ENCODE data around the gene COL15A1. TPM values are rescaled to one million over a fixed set of nuclear protein-coding genes. Genes with fewer than 3 reads are reported as not detected.

COL15A1 gene
- total RNA-seq, 1 experiment from 2014 or later = 0.22 TPM

- Mint-ChIP-seq H3K27me3 (ENCODE audit: low read depth) (no peaks in the 10 kb centered on the region), H3K4me1 (no peaks in the 10 kb centered on the region), H3K36me3 (no peaks in the 10 kb centered on the region), H3K4me3 (no peak overlapping the region), H3K27ac (no peak overlapping the region), H3K9me3 (peaks cover 12% of the 10 kb centered on the region)
- TF ChIP-seq TEAD1 (CRISPR knock-in tag; IDR thresholded peaks at IDR 0.05) = no peak
- ATAC-seq (no peak), DNase-seq (ENCODE audit: low spot score) (no peak)
- POLR2A ChIA-PET = no interaction called here
- CTCF ChIA-PET = interaction anchor here (1.3 to 2.1 kb wide), 4 partner anchors 10 to 101 kb away, joined by 3 to 5 read pairs (median 4); no protein-coding TSS in a partner anchor
Observed at GRCh38 chr9:99039505-99040182, 95.9 kb downstream of the COL15A1 start.

DNA sequence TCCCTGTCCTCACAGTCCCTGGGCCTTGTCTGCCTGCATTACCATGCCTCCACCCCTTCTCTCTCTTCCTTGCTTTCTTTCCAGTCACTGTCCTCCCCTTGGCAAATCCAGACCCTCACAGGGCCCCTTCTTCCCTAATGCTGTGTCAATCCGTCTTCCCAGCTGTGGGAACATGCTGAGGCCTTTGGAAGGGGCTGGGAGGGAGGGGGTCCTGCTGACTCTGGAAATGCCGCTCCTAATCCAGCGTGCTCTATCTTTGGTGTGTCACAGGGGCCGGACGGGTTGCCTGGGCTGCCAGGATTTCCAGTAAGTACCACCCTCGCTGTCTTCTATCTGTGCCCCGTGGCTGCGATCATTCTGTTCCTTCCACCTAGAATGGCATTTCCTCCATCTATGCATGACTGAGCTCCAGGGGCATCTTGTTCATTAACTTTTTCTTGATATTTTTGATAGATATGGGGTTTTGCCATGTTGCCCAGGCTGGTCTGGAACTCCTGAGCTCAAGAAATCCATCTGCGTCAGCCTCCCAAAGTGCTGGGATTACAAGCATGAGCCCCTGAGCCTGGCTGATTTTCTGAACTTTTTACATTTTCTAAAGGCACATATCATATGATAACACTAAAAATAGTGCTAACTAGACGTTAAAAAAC, 96.7 kb downstream of the COL15A1 start:
- no peaks in the 10 kb centered on the region for H3K27me3 Mint-ChIP-seq (ENCODE audit: low read depth)
- POLR2A ChIA-PET = no interaction called here
- H3K27ac Mint-ChIP-seq = no peak overlapping the region
- H3K4me3 Mint-ChIP-seq = no peak overlapping the region
- TF ChIP-seq IRF2 (CRISPR knock-in tag; IDR thresholded peaks at IDR 0.05; ENCODE audit: borderline replicate concordance, low read depth) (no peak), ZNF263 (CRISPR knock-in tag; IDR thresholded peaks at IDR 0.05; ENCODE audit: low read depth) (no peak), RORB (CRISPR knock-in tag; IDR thresholded peaks at IDR 0.05) (no peak), PRRX2 (CRISPR knock-in tag; IDR thresholded peaks at IDR 0.05) (no peak), E2F5 (CRISPR knock-in tag; IDR thresholded peaks at IDR 0.05) (no peak), NR2C2 (CRISPR knock-in tag; IDR thresholded peaks at IDR 0.05) (no peak), TP53 (CRISPR knock-in tag; IDR thresholded peaks at IDR 0.05) (no peak)
- TF ChIP-seq, protein P1, sequence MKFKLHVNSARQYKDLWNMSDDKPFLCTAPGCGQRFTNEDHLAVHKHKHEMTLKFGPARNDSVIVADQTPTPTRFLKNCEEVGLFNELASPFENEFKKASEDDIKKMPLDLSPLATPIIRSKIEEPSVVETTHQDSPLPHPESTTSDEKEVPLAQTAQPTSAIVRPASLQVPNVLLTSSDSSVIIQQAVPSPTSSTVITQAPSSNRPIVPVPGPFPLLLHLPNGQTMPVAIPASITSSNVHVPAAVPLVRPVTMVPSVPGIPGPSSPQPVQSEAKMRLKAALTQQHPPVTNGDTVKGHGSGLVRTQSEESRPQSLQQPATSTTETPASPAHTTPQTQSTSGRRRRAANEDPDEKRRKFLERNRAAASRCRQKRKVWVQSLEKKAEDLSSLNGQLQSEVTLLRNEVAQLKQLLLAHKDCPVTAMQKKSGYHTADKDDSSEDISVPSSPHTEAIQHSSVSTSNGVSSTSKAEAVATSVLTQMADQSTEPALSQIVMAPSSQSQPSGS (CRISPR knock-in tag; IDR thresholded peaks at IDR 0.05; ENCODE audit: borderline replicate concordance, low read depth) = no peak
- CTCF ChIA-PET = no interaction called here
- ATAC-seq = no peak
- no peaks in the 10 kb centered on the region for H3K36me3 Mint-ChIP-seq
- no peaks in the 10 kb centered on the region for H3K4me1 Mint-ChIP-seq
- H3K9me3 Mint-ChIP-seq = peaks cover 18% of the 10 kb centered on the region
- no peak for DNase-seq (ENCODE audit: low spot score)

GRCh38 chr9:99040911-99041582, 97.3 kb downstream of the COL15A1 start:
- Mint-ChIP-seq H3K4me3 (no peak overlapping the region), H3K36me3 (no peaks in the 10 kb centered on the region), H3K27me3 (ENCODE audit: low read depth) (0 out of 2 replicates have a peak, but pooled peaks cover 3% of the 10 kb centered on the region), H3K27ac (no peak overlapping the region), H3K4me1 (no peaks in the 10 kb centered on the region), H3K9me3 (peaks cover 23% of the 10 kb centered on the region)
- ChIA-PET POLR2A (no interaction called here), CTCF (no interaction called here)
- no peak for DNase-seq (ENCODE audit: low spot score)
- no peak for ATAC-seq
- TF ChIP-seq GABPB1 (CRISPR knock-in tag; IDR thresholded peaks at IDR 0.05) (no peak), ZNF281 (CRISPR knock-in tag; IDR thresholded peaks at IDR 0.05) (no peak), ZNF512 (CRISPR knock-in tag; IDR thresholded peaks at IDR 0.05; ENCODE audit: borderline replicate concordance) (no peak), CREM (CRISPR knock-in tag; IDR thresholded peaks at IDR 0.05) (no peak), OVOL2 (CRISPR knock-in tag; IDR thresholded peaks at IDR 0.05; ENCODE audit: borderline replicate concordance) (no peak)
- TF ChIP-seq, protein P1 (CRISPR knock-in tag; IDR thresholded peaks at IDR 0.05; ENCODE audit: borderline replicate concordance, low read depth) = no peak
- TF ChIP-seq, protein P2, sequence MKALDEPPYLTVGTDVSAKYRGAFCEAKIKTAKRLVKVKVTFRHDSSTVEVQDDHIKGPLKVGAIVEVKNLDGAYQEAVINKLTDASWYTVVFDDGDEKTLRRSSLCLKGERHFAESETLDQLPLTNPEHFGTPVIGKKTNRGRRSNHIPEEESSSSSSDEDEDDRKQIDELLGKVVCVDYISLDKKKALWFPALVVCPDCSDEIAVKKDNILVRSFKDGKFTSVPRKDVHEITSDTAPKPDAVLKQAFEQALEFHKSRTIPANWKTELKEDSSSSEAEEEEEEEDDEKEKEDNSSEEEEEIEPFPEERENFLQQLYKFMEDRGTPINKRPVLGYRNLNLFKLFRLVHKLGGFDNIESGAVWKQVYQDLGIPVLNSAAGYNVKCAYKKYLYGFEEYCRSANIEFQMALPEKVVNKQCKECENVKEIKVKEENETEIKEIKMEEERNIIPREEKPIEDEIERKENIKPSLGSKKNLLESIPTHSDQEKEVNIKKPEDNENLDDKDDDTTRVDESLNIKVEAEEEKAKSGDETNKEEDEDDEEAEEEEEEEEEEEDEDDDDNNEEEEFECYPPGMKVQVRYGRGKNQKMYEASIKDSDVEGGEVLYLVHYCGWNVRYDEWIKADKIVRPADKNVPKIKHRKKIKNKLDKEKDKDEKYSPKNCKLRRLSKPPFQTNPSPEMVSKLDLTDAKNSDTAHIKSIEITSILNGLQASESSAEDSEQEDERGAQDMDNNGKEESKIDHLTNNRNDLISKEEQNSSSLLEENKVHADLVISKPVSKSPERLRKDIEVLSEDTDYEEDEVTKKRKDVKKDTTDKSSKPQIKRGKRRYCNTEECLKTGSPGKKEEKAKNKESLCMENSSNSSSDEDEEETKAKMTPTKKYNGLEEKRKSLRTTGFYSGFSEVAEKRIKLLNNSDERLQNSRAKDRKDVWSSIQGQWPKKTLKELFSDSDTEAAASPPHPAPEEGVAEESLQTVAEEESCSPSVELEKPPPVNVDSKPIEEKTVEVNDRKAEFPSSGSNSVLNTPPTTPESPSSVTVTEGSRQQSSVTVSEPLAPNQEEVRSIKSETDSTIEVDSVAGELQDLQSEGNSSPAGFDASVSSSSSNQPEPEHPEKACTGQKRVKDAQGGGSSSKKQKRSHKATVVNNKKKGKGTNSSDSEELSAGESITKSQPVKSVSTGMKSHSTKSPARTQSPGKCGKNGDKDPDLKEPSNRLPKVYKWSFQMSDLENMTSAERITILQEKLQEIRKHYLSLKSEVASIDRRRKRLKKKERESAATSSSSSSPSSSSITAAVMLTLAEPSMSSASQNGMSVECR (CRISPR knock-in tag; IDR thresholded peaks at IDR 0.05; ENCODE audit: borderline replicate concordance) = no peak

Data from WTC11 (cell line).